PC-3 (cell line): ENCODE measurements around the gene TENT5C.

ENCODE experiments used
- CTCF ChIP-seq: fragments of 300-600 bp; sonication (generic); conservative IDR thresholded peaks from 2 replicates; pipeline ENCODE4 v1.5.1; 2017; ENCODE audit warnings: antibody characterized with exemption, low read depth, mild to moderate bottlenecking, low read length
- EZH2 ChIP-seq: fragments of 300-600 bp; sonication (generic); IDR thresholded peaks from one replicate; pipeline ENCODE4 v1.6.1; 2017; ENCODE audit warnings: antibody characterized with exemption, mild to moderate bottlenecking, low read length; ENCODE audit not compliant: unreplicated experiment
- EZH2phosphoT487 ChIP-seq: fragments of 300-600 bp; sonication (generic); IDR thresholded peaks from 2 replicates; pipeline ENCODE4 v1.6.1; 2018; ENCODE audit warnings: mild to moderate bottlenecking, antibody characterized with exemption, low read length, borderline replicate concordance

- TF ChIP-seq EZH2 (no peak), CTCF (no peak), EZH2phosphoT487 (no peak)
Observed at GRCh38 chr1:117659550-117660270, 53.9 kb downstream of the TENT5C start.
